Hepatocyte (in vitro differentiated cells): ENCODE results near the gene ANKRD52. TPM values are rescaled to one million over a fixed set of nuclear protein-coding genes. Genes with fewer than 3 reads are reported as not detected.

Experiments used
- DNase-seq: peaks from one replicate; pipeline ENCODE4 v3.0.0-alpha.2; 2016; ENCODE audit warnings: low spot score
- H2AFZ ChIP-seq: fragments of 200-600 bp; sonication (generic); 2 replicates; pipeline ENCODE4 v1.6.0; 2016; ENCODE audit warnings: antibody characterized with exemption, mild to moderate bottlenecking
- H3K27ac ChIP-seq: fragments of 200-600 bp; sonication (generic); 2 replicates; pipeline ENCODE4 v1.5.1; 2016; ENCODE audit warnings: mild to moderate bottlenecking
- H3K27me3 ChIP-seq: fragments of 200-600 bp; sonication (generic); 2 replicates; pipeline ENCODE4 v1.6.1; 2016
- H3K36me3 ChIP-seq: fragments of 200-600 bp; sonication (generic); replicated peaks from 2 replicates; pipeline ENCODE4 v1.5.1; 2016; ENCODE audit warnings: low read depth; ENCODE audit not compliant: insufficient read depth
- H3K4me1 ChIP-seq: fragments of 200-600 bp; sonication (generic); 2 replicates; pipeline ENCODE4 v1.5.1; 2016; ENCODE audit warnings: mild to moderate bottlenecking, moderate library complexity; ENCODE audit not compliant: insufficient read depth
- H3K4me2 ChIP-seq: fragments of 200-600 bp; sonication (generic); 2 replicates; pipeline ENCODE4 v1.6.0; 2016
- H3K4me3 ChIP-seq: fragments of 200-600 bp; sonication (generic); 2 replicates; pipeline ENCODE4 v1.5.1; 2016; ENCODE audit warnings: mild to moderate bottlenecking
- H3K79me2 ChIP-seq: fragments of 200-600 bp; sonication (generic); 2 replicates; pipeline ENCODE4 v1.6.0; 2017; ENCODE audit warnings: mild to moderate bottlenecking
- H3K9me2 ChIP-seq: fragments of 200-600 bp; sonication (generic); replicated peaks from 2 replicates; pipeline ENCODE4 v1.6.0; 2017; ENCODE audit warnings: mild to moderate bottlenecking; ENCODE audit not compliant: insufficient read depth
- H3K9me3 ChIP-seq: fragments of 200-600 bp; sonication (generic); 2 replicates; pipeline ENCODE4 v1.5.1; 2016; ENCODE audit warnings: low read depth, mild to moderate bottlenecking
- H4K20me1 ChIP-seq: fragments of 200-600 bp; sonication (generic); 2 replicates; pipeline ENCODE4 v1.6.0; 2016; ENCODE audit warnings: mild to moderate bottlenecking; ENCODE audit not compliant: insufficient read depth, poor library complexity, severe bottlenecking
- EZH2 ChIP-seq: fragments of 200-600 bp; sonication (generic); IDR thresholded peaks from 2 replicates; pipeline ENCODE4 v1.6.1; 2016; ENCODE audit warnings: antibody characterized with exemption, mild to moderate bottlenecking, borderline replicate concordance
- EZH2phosphoT487 ChIP-seq: fragments of 200-600 bp; sonication (generic); IDR thresholded peaks from one replicate; pipeline ENCODE4 v1.6.1; 2018; ENCODE audit warnings: antibody characterized with exemption, mild to moderate bottlenecking, low read depth, moderate library complexity; ENCODE audit not compliant: unreplicated experiment, severe bottlenecking
- WGBS: methylation state at CpG from one replicate; pipeline ENCODE4 v1.1.6; 2016; ENCODE audit warnings: low lambda C conversion rate; ENCODE audit errors: missing lambda C conversion rate; 5-methylcytosine and 5-hydroxymethylcytosine counted together
- polyA plus RNA-seq: library from polyadenylated mRNA; unstranded; fragments of >200 nt; fragmentation: Nextera tagmentation; extraction: Ambion mirVana; gene quantifications from 2 replicates; pipeline ENCODE4 v1.2.1, GENCODE V29; 2016
- total RNA-seq: library from RNA; depleted of rRNA; stranded (reverse); fragments of >200 nt; gene quantifications from 2 replicates; pipeline ENCODE4 v1.2.3, GENCODE V29; 2014
- TF ChIP-seq, protein P1 (sequence below): fragments of 200-600 bp; sonication (generic); IDR thresholded peaks from 2 replicates; pipeline ENCODE4 v1.5.1; 2016; ENCODE audit warnings: antibody characterized with exemption, mild to moderate bottlenecking; ENCODE audit not compliant: poor library complexity

Gene ANKRD52
- total and polyA plus RNA-seq, 2 experiments from 2014 or later, result 23.3 to 37.2 TPM

DNA sequence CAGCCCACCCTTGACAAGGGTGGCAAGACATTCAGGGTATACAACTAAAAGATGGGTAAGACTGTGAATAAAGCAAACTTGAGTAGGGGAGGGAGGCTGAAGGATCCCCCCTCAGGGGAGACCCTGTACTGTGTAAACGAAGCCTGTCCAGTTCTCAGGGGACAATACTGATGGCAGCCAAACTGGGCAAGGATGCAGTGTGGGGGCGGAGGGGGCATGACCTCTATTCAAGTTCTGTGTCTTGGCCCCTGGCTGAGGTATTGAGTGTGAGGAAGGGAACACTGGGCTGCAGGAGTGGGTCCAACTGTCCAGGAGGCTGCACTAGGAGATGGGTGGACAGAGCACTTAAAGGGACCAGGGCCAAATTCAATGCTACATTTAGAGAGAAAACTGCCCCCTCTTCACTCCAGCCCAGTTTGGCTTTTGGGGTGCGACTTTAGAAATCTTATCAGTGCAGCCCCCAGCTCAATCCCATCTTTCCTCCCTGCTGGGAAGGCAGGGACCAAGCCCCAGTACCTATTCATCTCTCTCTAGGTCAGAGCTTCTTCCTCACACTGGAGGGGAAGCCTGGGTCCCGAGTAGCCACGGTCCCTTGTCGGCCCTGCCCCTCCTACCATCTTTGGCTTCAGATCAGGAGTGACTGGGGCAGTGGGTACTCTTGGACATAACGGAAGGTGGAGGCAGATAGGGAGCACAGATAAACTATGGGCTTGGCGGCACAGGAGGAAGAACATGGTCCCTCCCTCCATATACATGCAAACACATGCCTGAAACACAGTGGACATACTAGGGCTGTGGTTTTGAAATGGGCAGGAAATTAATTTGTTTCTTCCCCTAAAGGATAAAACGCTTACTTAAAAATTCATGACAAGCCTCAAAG lies 16.5 kb downstream of the ANKRD52 start:
- H3K27me3 ChIP-seq, result no peaks in the 10 kb centered on the region
- H3K4me2 ChIP-seq, result no peak overlapping the region
- H3K4me3 ChIP-seq, result no peak overlapping the region
- no peak for DNase-seq
- TF ChIP-seq EZH2phosphoT487 (no peak), EZH2 (no peak)
- TF ChIP-seq, protein P1, sequence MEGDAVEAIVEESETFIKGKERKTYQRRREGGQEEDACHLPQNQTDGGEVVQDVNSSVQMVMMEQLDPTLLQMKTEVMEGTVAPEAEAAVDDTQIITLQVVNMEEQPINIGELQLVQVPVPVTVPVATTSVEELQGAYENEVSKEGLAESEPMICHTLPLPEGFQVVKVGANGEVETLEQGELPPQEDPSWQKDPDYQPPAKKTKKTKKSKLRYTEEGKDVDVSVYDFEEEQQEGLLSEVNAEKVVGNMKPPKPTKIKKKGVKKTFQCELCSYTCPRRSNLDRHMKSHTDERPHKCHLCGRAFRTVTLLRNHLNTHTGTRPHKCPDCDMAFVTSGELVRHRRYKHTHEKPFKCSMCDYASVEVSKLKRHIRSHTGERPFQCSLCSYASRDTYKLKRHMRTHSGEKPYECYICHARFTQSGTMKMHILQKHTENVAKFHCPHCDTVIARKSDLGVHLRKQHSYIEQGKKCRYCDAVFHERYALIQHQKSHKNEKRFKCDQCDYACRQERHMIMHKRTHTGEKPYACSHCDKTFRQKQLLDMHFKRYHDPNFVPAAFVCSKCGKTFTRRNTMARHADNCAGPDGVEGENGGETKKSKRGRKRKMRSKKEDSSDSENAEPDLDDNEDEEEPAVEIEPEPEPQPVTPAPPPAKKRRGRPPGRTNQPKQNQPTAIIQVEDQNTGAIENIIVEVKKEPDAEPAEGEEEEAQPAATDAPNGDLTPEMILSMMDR, result no peak
- no peak overlapping the region for H2AFZ ChIP-seq
- no peaks in the 10 kb centered on the region for H3K9me2 ChIP-seq
- H3K36me3 ChIP-seq, result no peaks in the 10 kb centered on the region
- no peaks in the 10 kb centered on the region for H3K79me2 ChIP-seq
- no peak overlapping the region for H3K27ac ChIP-seq
- WGBS, result 88% methylated on average over 9 of the region's 9 CpGs
- no peaks in the 10 kb centered on the region for H3K4me1 ChIP-seq
- H3K9me3 ChIP-seq, result no peaks in the 10 kb centered on the region
- H4K20me1 ChIP-seq, result no peaks in the 10 kb centered on the region

- 82% methylated on average over 11 of the region's 11 CpGs for WGBS
- Histone ChIP-seq H4K20me1 (no peaks in the 10 kb centered on the region), H3K36me3 (no peaks in the 10 kb centered on the region)
These were observed 20.6 kb downstream of the ANKRD52 start for GRCh38 chr12:56237552-56237951.

DNA sequence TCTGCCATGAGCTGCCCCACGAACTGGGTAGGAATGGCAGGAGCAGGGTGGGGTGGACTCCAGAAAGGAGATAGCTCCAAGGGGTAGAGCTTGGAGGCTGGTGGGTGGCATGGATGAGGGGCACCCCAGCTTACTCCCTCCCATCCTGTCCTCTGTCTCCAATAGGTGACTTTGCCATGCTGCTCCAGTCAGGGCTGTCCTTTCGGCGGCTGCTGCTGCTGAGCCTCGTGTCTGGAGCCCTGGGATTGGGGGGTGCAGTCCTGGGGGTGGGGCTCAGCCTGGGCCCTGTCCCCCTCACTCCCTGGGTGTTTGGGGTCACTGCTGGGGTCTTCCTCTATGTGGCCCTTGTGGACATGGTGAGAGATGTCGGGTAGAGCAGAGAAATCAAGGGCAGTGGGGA lies 21.2 kb downstream of the ANKRD52 start:
- no peak for TF ChIP-seq EZH2phosphoT487
- TF ChIP-seq, protein P1, result no peak
- TF ChIP-seq EZH2, result no peak
- Histone ChIP-seq H3K27ac (no peak overlapping the region), H3K27me3 (no peaks in the 10 kb centered on the region), H3K9me2 (no peaks in the 10 kb centered on the region), H3K4me2 (no peak overlapping the region), H3K4me1 (peaks cover 3% of the 10 kb centered on the region), H2AFZ (no peak overlapping the region), H3K36me3 (no peaks in the 10 kb centered on the region), H3K9me3 (no peaks in the 10 kb centered on the region), H3K79me2 (peaks cover 11% of the 10 kb centered on the region), H4K20me1 (no peaks in the 10 kb centered on the region), H3K4me3 (no peak overlapping the region)
- DNase-seq, result no peak
- 96% methylated on average over 5 of the region's 5 CpGs for WGBS

More at GRCh38 chr12:56237552-56237951, 20.6 kb downstream of the ANKRD52 start:
- Histone ChIP-seq H3K4me2 (no peak overlapping the region), H3K27ac (no peak overlapping the region), H3K79me2 (peaks cover 7% of the 10 kb centered on the region), H3K9me2 (no peaks in the 10 kb centered on the region), H3K9me3 (no peaks in the 10 kb centered on the region), H2AFZ (no peak overlapping the region), H3K27me3 (no peaks in the 10 kb centered on the region), H3K4me1 (no peaks in the 10 kb centered on the region), H3K4me3 (no peak overlapping the region)
- no peak for DNase-seq
- TF ChIP-seq EZH2 (no peak), EZH2phosphoT487 (no peak)
- TF ChIP-seq, protein P1, result no peak
